ENCODE measurements around the gene ADAR. TPM values are rescaled to one million over a fixed set of nuclear protein-coding genes. Genes with fewer than 3 reads are reported as not detected.

ADAR gene
- total RNA-seq, 4 donors from 2014 or later = 66.5 to 104 (median 78.6) TPM

DNA sequence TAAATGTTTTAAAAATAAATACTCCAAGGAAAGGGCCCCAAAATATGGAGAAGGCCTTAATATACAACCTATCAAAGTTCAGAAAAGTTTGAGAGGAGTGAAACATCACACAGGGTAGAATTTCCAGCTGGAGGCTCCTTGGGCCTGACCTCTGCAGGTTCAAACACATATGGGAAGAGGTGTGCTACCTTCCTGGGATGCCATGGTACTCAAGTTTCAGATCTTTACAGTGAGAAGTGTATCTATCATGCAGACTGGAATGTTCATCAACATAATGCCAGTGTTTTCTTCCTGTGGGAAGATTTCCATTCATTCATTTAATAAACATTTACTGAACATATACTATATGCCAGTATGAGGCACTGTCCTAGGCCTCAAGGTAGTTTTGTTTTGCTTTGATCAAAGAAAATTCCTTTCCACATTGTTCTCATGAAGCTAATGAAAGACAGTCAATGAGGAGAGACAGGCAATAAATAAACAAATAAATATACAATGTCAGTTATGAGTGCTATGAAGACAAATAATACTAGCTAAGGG, 14.6 kb upstream of the ADAR start:
- TF ChIP-seq, protein P1, sequence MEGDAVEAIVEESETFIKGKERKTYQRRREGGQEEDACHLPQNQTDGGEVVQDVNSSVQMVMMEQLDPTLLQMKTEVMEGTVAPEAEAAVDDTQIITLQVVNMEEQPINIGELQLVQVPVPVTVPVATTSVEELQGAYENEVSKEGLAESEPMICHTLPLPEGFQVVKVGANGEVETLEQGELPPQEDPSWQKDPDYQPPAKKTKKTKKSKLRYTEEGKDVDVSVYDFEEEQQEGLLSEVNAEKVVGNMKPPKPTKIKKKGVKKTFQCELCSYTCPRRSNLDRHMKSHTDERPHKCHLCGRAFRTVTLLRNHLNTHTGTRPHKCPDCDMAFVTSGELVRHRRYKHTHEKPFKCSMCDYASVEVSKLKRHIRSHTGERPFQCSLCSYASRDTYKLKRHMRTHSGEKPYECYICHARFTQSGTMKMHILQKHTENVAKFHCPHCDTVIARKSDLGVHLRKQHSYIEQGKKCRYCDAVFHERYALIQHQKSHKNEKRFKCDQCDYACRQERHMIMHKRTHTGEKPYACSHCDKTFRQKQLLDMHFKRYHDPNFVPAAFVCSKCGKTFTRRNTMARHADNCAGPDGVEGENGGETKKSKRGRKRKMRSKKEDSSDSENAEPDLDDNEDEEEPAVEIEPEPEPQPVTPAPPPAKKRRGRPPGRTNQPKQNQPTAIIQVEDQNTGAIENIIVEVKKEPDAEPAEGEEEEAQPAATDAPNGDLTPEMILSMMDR (IDR thresholded peaks at IDR 0.05; ENCODE audit: low read depth) = no peak

DNA sequence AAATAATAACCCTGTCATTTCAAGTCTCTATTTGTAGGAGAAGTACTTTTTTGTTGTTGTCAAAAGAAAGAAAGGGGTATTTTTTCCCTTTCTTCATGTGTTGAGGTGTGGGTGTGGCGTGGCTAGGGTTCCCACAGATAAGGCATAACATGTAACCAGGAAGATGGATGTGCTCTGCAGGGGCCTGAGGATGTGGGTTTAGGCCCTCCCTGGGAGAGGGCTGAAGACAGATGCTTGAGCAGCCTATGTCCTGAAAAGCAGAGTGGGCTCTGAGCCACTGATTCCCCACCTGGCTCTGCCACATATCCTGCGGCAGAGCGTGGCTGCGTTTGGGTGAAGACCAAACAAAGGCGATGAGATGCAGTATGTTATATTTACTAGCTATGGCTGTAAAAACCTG, 13.9 kb upstream of the ADAR start:
- TF ChIP-seq, protein P1 (IDR thresholded peaks at IDR 0.05; ENCODE audit: low read depth) = no peak

DNA sequence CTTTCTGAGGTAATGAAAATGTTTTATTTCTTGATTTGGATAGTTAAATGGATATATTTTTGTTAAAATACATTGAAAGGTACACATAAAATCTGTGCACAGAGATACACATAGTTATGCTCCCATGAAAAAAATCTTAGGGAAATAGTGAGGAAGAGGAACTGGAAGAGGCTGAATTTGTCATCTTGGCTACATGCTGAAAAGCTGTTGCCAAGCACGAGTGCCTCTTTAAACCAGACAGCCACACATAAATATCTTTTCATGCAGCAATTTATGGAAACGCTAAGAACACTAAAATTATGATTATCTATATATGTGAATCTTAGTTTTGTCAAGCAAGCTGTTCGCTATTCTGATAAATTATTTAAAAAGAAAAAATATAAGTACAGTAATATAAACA, 12.8 kb upstream of the ADAR start:
- TF ChIP-seq, protein P1 (IDR thresholded peaks at IDR 0.05; ENCODE audit: low read depth) = no peak

DNA sequence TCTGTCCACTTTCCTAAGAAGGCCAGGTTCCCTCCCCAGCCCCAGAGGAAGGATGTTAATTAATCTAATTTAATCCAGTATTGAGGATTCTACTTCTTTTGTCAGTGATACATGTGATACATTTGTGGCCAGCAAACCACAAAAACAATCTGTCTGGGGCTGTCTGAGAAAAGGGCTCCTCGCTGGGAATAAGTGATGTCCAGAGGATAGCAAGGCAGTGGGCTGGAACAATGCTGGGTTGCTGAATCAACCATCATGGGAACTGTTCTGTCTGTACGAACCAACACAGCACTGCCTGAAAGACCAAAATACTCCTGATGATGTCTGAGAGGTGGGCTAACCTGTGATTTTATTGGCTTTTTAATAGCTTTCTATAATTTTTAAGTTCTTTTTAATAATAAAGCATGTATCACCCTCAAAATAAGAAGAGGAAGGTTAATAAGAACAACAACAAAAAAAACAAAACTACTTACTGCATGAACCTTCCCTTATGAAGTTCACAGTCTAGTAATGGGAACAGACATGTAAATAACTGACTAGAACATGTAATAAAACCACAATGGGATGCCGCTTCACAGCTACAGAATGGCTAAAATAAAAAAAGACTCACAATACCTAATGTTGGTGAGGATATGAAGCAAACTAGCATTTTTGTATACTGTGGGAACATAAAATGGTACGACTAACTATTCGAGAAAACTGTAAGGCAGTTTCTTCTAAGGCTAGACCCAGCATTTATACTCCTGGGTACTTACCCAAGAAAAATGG, 11.4 kb upstream of the ADAR start:
- TF ChIP-seq, protein P1 (IDR thresholded peaks at IDR 0.05; ENCODE audit: low read depth) = no peak

DNA sequence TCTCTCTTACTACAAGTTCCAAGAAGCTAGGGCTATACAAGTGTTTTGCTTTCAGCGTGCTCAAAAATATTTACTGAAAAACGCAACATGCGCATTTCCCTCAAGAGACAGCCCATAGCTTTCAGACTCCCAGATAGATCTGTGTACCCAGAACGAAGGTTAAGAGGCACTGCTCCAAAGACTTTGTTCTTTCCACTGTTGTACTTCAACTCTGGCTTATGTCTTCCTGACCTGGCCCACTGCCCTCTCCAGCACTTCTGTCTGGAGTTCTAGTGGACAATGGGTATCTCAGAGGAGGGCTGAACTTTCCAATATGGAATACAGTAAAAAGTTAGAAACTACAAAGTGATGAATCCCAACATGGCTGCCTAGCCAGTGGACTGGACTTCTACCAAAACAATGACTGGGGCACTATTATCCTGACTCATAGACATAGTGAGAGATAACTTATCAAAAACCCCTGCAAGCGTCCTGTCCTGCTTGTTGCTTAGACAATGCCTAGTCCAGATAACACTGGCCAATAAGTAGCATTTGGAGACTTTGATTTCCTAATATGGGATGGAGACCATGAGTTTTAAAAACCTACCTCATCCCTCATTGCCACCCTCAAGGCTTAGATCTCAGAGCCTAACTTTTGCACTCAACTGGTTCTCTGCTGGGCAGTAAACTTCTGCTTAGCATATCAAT, 8.8 kb upstream of the ADAR start:
- TF ChIP-seq, protein P1 (IDR thresholded peaks at IDR 0.05; ENCODE audit: low read depth) = no peak

DNA sequence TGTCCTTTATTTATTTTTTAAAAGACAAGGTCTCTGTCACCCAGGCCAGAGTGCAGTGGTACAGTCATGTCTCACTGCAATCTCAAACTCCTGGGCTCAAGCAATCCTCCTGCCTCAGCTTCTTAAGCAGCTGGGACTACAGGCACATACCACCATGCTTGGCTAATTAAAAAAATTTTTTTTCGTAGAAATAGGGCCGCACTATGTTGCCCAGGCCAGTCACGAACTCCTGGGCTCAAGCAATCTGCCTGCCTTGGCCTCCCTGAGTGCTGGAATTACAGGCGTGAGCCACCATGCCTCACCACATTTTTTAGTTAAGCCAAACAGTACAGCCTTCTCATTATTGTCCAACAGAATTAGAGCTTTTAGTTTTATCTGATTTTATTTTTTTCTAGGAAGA, 7.4 kb upstream of the ADAR start:
- TF ChIP-seq, protein P1 (IDR thresholded peaks at IDR 0.05; ENCODE audit: low read depth) = no peak

DNA sequence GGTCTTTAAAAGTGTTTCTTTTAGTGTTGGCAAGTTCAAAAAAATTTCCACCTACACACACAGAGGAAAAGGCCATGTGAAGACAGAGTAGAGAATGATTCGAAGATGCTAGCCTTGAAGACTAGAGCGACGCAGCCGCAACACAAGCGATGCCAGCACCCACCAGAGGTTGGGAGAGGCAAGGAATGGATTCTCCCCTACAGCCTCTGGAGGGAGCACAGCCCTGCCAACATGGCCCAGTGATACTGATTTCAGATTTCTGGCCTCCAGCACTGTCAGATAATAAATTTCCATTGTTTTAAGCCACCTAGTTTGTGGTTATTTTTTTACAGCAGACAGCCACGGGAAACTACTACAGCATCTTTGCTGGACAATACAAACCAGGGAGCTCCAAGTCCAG, 6.9 kb upstream of the ADAR start:
- TF ChIP-seq, protein P1 (IDR thresholded peaks at IDR 0.05; ENCODE audit: low read depth) = no peak
